GM21723 (cell line): Measurements from ENCODE around the gene FSCN2.
"Not testable (repeated sequence)": the region's sequence is repeated elsewhere in the genome, so short reads cannot be mapped to it uniquely, and the experiment has no call there.

Experiments
- ATAC-seq: cut with Tn5 transposase; IDR thresholded peaks from one replicate; pipeline ENCODE4 v1.9.1; 2021; ENCODE audit warnings: mild to moderate bottlenecking, moderate library complexity; ENCODE audit not compliant: unreplicated experiment

The FSCN2 gene

GRCh38 chr17:81573794-81574642 lies 45.8 kb downstream of the FSCN2 start:
- no peak for ATAC-seq

DNA sequence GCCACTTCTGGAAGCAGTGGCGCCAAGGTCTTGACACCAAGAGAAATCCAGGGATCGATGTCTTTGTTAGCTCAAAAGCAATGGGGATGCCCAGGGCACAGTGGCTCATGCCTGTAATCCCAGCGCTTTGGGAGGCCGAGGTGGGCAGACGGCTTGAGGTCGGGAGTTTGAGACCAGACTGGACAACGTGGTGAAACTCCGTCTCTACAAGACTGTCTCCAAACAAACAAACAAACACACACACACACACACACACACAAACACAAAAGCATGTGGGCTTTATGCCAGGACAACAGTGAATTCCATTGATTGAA lies 46.4 kb downstream of the FSCN2 start:
- no peak for ATAC-seq

DNA sequence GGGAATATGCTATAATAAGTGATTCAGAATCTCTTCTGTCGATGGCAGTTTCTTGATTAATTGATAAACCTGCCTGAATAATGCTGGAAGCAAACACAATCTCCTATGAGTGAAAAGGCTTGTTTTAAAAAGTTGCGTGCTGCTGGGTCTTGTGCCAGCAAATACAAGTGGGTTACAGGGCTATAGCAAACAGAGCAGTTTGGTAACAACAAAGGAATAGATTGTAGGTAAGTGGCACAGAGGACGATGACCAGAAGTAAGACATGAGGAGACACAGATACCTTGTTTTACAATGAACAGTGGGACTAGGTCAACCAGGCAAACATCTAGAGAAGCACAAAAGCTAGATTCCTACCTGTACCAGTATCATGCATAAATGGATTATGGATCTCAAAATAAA lies 47.7 kb downstream of the FSCN2 start:
- ATAC-seq, result no peak

- no peak for ATAC-seq
Measured at GRCh38 chr17:81576621-81577277, 48.6 kb downstream of the FSCN2 start.

DNA sequence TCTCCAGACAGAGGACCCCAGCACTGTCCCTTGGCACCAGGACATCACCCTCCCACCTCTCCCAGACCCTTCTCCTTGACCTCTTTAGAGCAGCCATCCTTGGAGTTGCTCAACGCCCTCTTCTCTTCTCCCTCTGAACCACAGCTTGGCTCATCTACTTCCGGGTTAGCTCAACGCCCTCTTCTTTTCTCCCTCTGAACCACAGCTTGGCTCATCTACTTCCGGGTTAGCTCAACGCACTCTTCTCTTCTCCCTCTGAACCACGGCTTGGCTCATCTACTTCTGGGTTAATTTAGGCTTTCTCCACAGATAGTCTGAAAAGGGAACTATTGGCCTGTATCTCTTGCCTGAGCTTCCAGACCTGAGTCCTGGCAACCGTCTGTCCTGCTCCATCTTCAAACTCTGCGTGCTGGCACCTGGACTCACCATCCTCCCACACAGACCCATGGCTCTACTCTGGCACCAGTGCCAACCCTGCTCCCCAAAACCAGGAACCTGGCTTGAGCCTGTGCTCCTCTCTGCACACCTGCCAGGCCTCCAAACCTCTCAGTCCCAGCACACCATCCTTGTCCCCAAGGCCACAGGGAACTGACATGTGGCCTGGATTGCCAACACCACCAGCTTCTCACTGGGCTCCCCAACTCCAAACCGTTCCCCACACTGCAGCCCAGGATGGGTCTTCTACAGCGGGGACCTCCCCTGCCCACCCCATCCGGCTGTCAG lies 49.3 kb downstream of the FSCN2 start:
- ATAC-seq, result no peak

DNA sequence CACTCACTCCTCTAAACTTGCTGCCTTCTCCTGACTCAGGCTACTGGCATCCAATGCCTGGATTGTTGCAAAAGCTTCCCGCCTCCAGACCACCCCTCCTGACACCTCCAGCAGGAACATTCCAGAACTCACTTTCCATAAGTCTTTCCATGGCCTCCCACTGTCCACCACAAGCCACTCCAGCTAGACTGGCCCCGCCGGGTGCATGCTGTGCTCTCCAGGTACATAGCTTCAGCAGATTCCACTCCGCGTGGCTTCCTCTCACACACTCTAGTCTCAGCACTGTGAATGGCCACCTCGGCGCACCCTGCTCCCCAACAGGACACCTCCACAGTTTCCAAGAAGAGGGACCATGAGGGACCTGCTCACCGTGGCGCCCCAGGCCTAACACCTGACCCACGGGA lies 49.9 kb downstream of the FSCN2 start:
- no peak for ATAC-seq

GRCh38 chr17:81578561-81579225 lies 50.5 kb downstream of the FSCN2 start:
- ATAC-seq, result no peak

DNA sequence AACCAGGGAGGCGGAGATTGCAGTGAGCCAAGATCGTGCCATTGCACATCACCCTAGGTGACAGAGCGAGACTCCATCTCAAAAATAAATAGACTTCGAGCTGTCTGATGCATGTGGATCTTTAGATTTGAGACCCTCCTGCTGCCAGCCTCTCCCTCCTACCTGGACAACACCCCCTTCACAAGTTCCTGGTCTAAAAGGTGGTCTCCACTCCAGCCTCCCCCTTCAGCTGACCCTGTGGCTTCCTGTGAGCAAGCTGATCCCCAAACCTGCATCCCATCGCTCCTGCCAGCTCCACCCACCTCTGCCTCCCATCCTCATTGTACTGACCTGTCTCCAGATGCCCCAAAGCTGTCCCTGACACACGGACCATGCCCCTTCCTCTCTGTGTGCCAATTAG lies 51.1 kb downstream of the FSCN2 start:
- ATAC-seq, result no peak

DNA sequence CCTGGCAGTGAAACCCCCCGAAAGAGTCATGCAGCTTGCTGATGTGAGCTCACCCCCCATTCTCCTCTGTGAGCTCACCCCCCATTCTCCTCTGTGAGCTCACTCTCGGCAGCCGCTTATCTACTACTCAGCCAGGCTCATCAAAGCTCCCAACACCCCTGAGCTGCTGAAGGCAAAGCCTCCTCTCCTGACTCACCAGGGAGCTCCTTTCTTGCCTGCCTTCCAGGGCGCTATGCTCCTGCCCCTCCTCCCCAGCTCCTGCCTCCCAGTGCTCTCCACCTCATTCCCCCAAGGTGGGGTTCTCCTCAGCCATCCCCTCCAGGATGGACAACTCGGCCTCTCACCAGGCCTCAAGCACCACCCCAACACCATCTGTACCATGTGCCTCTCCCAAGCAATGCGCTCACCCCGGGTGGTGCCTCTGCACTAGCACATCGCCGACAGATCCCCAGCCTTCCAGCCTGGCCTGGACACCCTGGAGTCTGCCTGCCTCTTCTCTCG lies 51.7 kb downstream of the FSCN2 start:
- ATAC-seq, result no peak

GRCh38 chr17:81580481-81580880 lies 52.3 kb downstream of the FSCN2 start:
- ATAC-seq, result no peak

GRCh38 chr17:81581758-81582157 lies 53.6 kb downstream of the FSCN2 start:
- no peak for ATAC-seq

DNA sequence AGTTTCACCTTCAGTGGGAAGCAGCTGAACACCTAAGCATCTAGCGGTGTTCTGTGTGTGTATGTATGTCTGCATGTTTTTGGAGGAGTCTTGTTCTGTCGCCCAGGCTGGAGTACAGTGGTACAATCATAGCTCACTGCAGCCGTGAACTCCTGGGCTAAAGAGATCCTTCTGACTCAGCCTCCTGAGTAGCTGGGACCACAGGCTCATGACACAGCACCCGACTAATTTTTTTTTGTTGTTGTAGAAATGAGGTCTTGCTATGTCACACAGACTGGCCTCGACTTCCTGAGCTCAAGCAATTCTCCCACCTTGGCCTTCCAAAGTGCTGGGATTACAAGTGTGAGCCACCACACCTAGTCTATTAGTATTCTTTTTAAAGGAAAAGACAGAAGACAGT lies 54.2 kb downstream of the FSCN2 start:
- ATAC-seq, result no peak

- no peak for ATAC-seq
Measured at GRCh38 chr17:81582749-81583148, 54.6 kb downstream of the FSCN2 start.

GRCh38 chr17:81583589-81584342 lies 55.6 kb downstream of the FSCN2 start:
- no peak for ATAC-seq

GRCh38 chr17:81584771-81585170 lies 56.6 kb downstream of the FSCN2 start:
- ATAC-seq, result not testable (repeated sequence)

DNA sequence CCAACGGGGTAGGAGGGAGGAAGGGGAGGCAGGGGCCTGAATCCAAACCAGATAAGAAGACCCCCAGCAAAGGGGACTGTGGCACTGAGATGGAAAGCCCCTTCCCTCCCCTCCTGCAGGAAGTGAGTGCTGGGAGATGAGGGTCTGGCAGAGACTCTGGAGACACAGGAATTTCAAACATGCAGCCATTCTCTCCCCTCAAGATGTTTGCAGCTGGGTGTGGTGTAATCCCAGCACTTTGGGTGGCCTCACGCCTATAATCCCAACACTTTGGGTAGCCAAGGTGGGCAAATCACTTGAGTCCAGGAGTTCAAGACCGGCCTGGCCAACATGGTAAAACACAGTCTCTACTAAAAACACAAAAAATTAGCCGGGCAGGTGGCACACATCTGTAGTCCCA lies 57.9 kb downstream of the FSCN2 start:
- no peak for ATAC-seq
